Measurements from ENCODE around the gene CSF1. TPM values are rescaled to one million over a fixed set of nuclear protein-coding genes. Genes with fewer than 3 reads are reported as not detected.
A peak's percentile ranks its signal among the peaks of the same experiment; 100 is the strongest.
"Not testable (repeated sequence)": the region's sequence is repeated elsewhere in the genome, so short reads cannot be mapped to it uniquely, and the experiment has no call there.

The CSF1 gene
- total RNA-seq, 1 experiment from 2014 or later: 5.4 TPM

GRCh38 chr1:109919303-109919702 is 8.7 kb downstream of the CSF1 start:
- no peak for DNase-seq (ENCODE audit: low spot score)

GRCh38 chr1:109920391-109920790 is 9.7 kb downstream of the CSF1 start:
- DNase-seq (ENCODE audit: low spot score): not testable (repeated sequence)

GRCh38 chr1:109922326-109922725 is 11.7 kb downstream of the CSF1 start:
- DNase-seq (ENCODE audit: low spot score): no peak

GRCh38 chr1:109923131-109923945 is 12.7 kb downstream of the CSF1 start:
- peak; percentile 55 for DNase-seq (ENCODE audit: low spot score)

- no peak for DNase-seq (ENCODE audit: low spot score)
Measured at GRCh38 chr1:109923946-109924275, 13.3 kb downstream of the CSF1 start.

GRCh38 chr1:109924316-109924715 is 13.7 kb downstream of the CSF1 start:
- no peak for DNase-seq (ENCODE audit: low spot score)

GRCh38 chr1:109925159-109925990 is 14.7 kb downstream of the CSF1 start:
- no peak for DNase-seq (ENCODE audit: low spot score)

GRCh38 chr1:109926662-109927300 is 16.1 kb downstream of the CSF1 start:
- no peak for DNase-seq (ENCODE audit: low spot score)

- DNase-seq (ENCODE audit: low spot score): no peak
Measured at GRCh38 chr1:109927356-109927755, 16.7 kb downstream of the CSF1 start.

- no peak for DNase-seq (ENCODE audit: low spot score)
Measured at GRCh38 chr1:109927911-109928321, 17.3 kb downstream of the CSF1 start.

- no peak for DNase-seq (ENCODE audit: low spot score)
Measured at GRCh38 chr1:109928591-109929111, 18.0 kb downstream of the CSF1 start.

GRCh38 chr1:109929170-109929569 is 18.5 kb downstream of the CSF1 start:
- DNase-seq (ENCODE audit: low spot score): no peak

- no peak for DNase-seq (ENCODE audit: low spot score)
Measured at GRCh38 chr1:109929588-109930251, 19.1 kb downstream of the CSF1 start.

- no peak for DNase-seq (ENCODE audit: low spot score)
Measured at GRCh38 chr1:109930252-109930993, 19.8 kb downstream of the CSF1 start.

- peak; percentile 89 for DNase-seq (ENCODE audit: low spot score)
Measured at GRCh38 chr1:109931189-109931731, 20.6 kb downstream of the CSF1 start.

GRCh38 chr1:109931911-109932636 is 21.4 kb downstream of the CSF1 start:
- DNase-seq (ENCODE audit: low spot score): no peak

GRCh38 chr1:109932679-109933078 is 22.0 kb downstream of the CSF1 start:
- no peak for DNase-seq (ENCODE audit: low spot score)

GRCh38 chr1:109933856-109934711 is 23.4 kb downstream of the CSF1 start:
- DNase-seq (ENCODE audit: low spot score): peak; percentile 31

GRCh38 chr1:109935451-109935900 is 24.8 kb downstream of the CSF1 start:
- peak; percentile 91 for DNase-seq (ENCODE audit: low spot score)

Data from HT-29 (cell line).